C4-2B (cell line): ENCODE measurements around the gene NOXO1.

ENCODE experiments used
- CTCF ChIP-seq: fragments of 450-650 bp; conservative IDR thresholded peaks from 2 replicates; pipeline ENCODE4 v1.5.1; 2017; ENCODE audit warnings: mild to moderate bottlenecking
- ZFX ChIP-seq: fragments of 450-650 bp; IDR thresholded peaks from 2 replicates; pipeline ENCODE4 v1.6.1; 2017

- TF ChIP-seq CTCF (no peak), ZFX (no peak)
Measured at GRCh38 chr16:1949507-1949906, 31.8 kb downstream of the NOXO1 start.
